GM23338 (cell line): ENCODE results near the gene EFCC1. TPM values are rescaled to one million over a fixed set of nuclear protein-coding genes. Genes with fewer than 3 reads are reported as not detected.

Experiments
- ATAC-seq: fragments of 200-7000 bp; cut with Tn5 transposase; 3 replicates; pipeline ENCODE4 v1.9.1; 2020
- DNase-seq: peaks from one replicate; pipeline ENCODE4 v3.0.0-alpha.2; 2015; ENCODE audit warnings: low spot score
- H2AFZ ChIP-seq: fragments of 200-600 bp; sonication (generic); 2 replicates; pipeline ENCODE4 v1.8.0; 2016; ENCODE audit warnings: antibody characterized with exemption, mild to moderate bottlenecking, moderate library complexity
- H3F3A ChIP-seq: fragments of 200-600 bp; sonication (generic); replicated peaks from 2 replicates; pipeline ENCODE4 v1.8.0; 2017; ENCODE audit warnings: antibody characterized with exemption, mixed run types, low read depth
- H3K27ac ChIP-seq: fragments of 200-600 bp; sonication (generic); 2 replicates; pipeline ENCODE4 v1.6.1; 2016; ENCODE audit warnings: low read depth
- H3K27me3 ChIP-seq: fragments of 200-600 bp; sonication (generic); 2 replicates; pipeline ENCODE4 v1.8.0; 2016; ENCODE audit warnings: mild to moderate bottlenecking, mixed run types, moderate library complexity; ENCODE audit not compliant: insufficient read depth
- H3K36me3 ChIP-seq: fragments of 200-600 bp; sonication (generic); 2 replicates; pipeline ENCODE4 v1.8.0; 2016; ENCODE audit warnings: mild to moderate bottlenecking; ENCODE audit not compliant: insufficient read depth
- H3K4me1 ChIP-seq: fragments of 200-600 bp; sonication (generic); 2 replicates; pipeline ENCODE4 v1.8.0; 2016; ENCODE audit warnings: mild to moderate bottlenecking, moderate library complexity; ENCODE audit not compliant: insufficient read depth
- H3K4me2 ChIP-seq: fragments of 200-600 bp; sonication (generic); 2 replicates; pipeline ENCODE4 v1.7.1; 2017; ENCODE audit warnings: mixed run types
- H3K4me3 ChIP-seq: fragments of 200-600 bp; sonication (generic); 2 replicates; pipeline ENCODE4 v1.6.1; 2016; ENCODE audit warnings: mixed run types
- H3K79me2 ChIP-seq: fragments of 200-600 bp; sonication (generic); replicated peaks from 2 replicates; pipeline ENCODE4 v1.8.0; 2017; ENCODE audit warnings: mild to moderate bottlenecking; ENCODE audit not compliant: insufficient read depth
- H3K9me2 ChIP-seq: fragments of 200-600 bp; sonication (generic); 2 replicates; pipeline ENCODE4 v1.8.0; 2017; ENCODE audit not compliant: insufficient read depth
- H4K20me1 ChIP-seq: fragments of 200-600 bp; sonication (generic); replicated peaks from 2 replicates; pipeline ENCODE4 v1.8.0; 2017; ENCODE audit warnings: mild to moderate bottlenecking; ENCODE audit not compliant: insufficient read depth
- H3K27ac Mint-ChIP-seq: 2 replicates; pipeline ENCODE4 v1.8.0; 2020; ENCODE audit warnings: inconsistent platforms, mild to moderate bottlenecking, moderate library complexity, mixed read lengths
- H3K27me3 Mint-ChIP-seq: 3 replicates; pipeline ENCODE4 v1.8.0; 2022; ENCODE audit warnings: low read depth, mild to moderate bottlenecking, moderate library complexity, mixed read lengths, inconsistent platforms; ENCODE audit not compliant: insufficient read depth, poor library complexity
- H3K36me3 Mint-ChIP-seq: 3 replicates; pipeline ENCODE4 v1.8.0; 2021; ENCODE audit warnings: low read depth, mild to moderate bottlenecking, inconsistent platforms, moderate library complexity, mixed read lengths
- H3K4me1 Mint-ChIP-seq: 3 replicates; pipeline ENCODE4 v1.8.0; 2020; ENCODE audit warnings: mild to moderate bottlenecking, inconsistent platforms, mixed read lengths
- H3K4me3 Mint-ChIP-seq: 3 replicates; pipeline ENCODE4 v1.8.0; 2021; ENCODE audit warnings: moderate library complexity, mild to moderate bottlenecking, inconsistent platforms, mixed read lengths
- H3K9me3 Mint-ChIP-seq: 3 replicates; pipeline ENCODE4 v1.8.0; 2020; ENCODE audit warnings: moderate library complexity, mild to moderate bottlenecking, inconsistent platforms, mixed read lengths
- CREB1 ChIP-seq: fragments of 250-450 bp; sonication (Bioruptor Pico); IDR thresholded peaks from 2 replicates; pipeline ENCODE4 v1.5.0; 2020; ENCODE audit warnings: low read depth, mild to moderate bottlenecking, moderate library complexity
- EZH2 ChIP-seq: fragments of 200-600 bp; sonication (generic); IDR thresholded peaks from one replicate; pipeline ENCODE4 v1.8.0; 2017; ENCODE audit warnings: antibody characterized with exemption, mild to moderate bottlenecking, low read depth; ENCODE audit not compliant: unreplicated experiment
- EZH2phosphoT487 ChIP-seq: fragments of 200-600 bp; sonication (generic); IDR thresholded peaks from one replicate; pipeline ENCODE4 v1.8.1; 2018; ENCODE audit warnings: antibody characterized with exemption; ENCODE audit not compliant: unreplicated experiment
- JUNB ChIP-seq: IDR thresholded peaks from one replicate; pipeline ENCODE4 v1.6.1; 2016; ENCODE audit warnings: antibody characterized with exemption; ENCODE audit not compliant: unreplicated experiment
- NANOG ChIP-seq: IDR thresholded peaks from 2 replicates; pipeline ENCODE4 v1.6.1; 2016; ENCODE audit warnings: antibody characterized with exemption, borderline replicate concordance
- STAT1 ChIP-seq: IDR thresholded peaks from one replicate; pipeline ENCODE4 v1.6.1; 2016; ENCODE audit warnings: antibody characterized with exemption; ENCODE audit not compliant: unreplicated experiment
- ZNF114 ChIP-seq: fragments of 250-450 bp; sonication (Bioruptor Pico); IDR thresholded peaks from 2 replicates; pipeline ENCODE4 v1.5.0; 2020; ENCODE audit warnings: mild to moderate bottlenecking, moderate library complexity
- ZNF331 ChIP-seq: fragments of 250-450 bp; sonication (Bioruptor Pico); IDR thresholded peaks from 2 replicates; pipeline ENCODE4 v1.5.0; 2020; ENCODE audit warnings: low read depth, mild to moderate bottlenecking, moderate library complexity
- polyA plus RNA-seq: library from polyadenylated mRNA; unstranded; fragments of >200 nt; fragmentation: Nextera tagmentation; extraction: Ambion mirVana; gene quantifications from 2 replicates; pipeline ENCODE4 v1.2.1, GENCODE V29; 2016
- total RNA-seq: library from RNA; depleted of rRNA; stranded (reverse); fragments of >200 nt; shearing (Covaris generic); gene quantifications from 2 replicates; pipeline ENCODE4 v1.2.3, GENCODE V29; 2014
- TF ChIP-seq, protein P1 (sequence below): IDR thresholded peaks from 2 replicates; pipeline ENCODE4 v1.6.1; 2016; ENCODE audit warnings: antibody characterized with exemption
- TF ChIP-seq, protein P2 (sequence below), 2 experiments: fragments of 200-600 bp in 1 of 2; sonication (generic) in 1 of 2; conservative IDR thresholded peaks; 2 replicates each; pipeline versions ENCODE4 v1.5.1 to v1.6.1; 2016 to 2017; ENCODE audit warnings: antibody characterized with exemption in 2 of 2, low read depth in 2 of 2, mild to moderate bottlenecking in 2 of 2, moderate library complexity in 1 of 2

Gene EFCC1
- total and polyA plus RNA-seq, 2 experiments from 2014 or later, result not detected

DNA sequence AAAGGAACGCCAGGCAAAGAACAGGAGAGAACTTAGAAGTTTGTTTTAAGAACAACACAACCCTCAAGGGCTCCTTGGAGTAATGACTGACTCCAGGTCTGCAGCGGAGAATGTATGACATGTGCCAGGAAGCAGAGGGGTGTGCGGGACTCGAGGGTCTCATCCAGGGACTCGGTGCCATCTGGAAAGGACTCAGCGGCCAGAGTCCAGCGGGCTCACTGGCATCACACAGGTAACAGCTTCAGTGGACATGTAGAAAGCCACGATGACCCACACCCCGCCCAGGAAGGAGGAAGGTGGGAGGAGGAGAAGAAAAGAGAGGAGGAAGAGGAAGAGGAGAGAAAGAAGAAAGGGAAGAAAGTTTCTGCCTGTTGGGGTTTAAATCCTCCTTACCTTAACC is 80.9 kb downstream of the EFCC1 start (continued):
- no peak for TF ChIP-seq EZH2phosphoT487
- TF ChIP-seq NANOG, result no peak
- TF ChIP-seq JUNB, result no peak
- TF ChIP-seq ZNF331 (CRISPR knock-in tag), result no peak
- no peak for TF ChIP-seq STAT1
- no peak for TF ChIP-seq CREB1 (CRISPR knock-in tag)

DNA sequence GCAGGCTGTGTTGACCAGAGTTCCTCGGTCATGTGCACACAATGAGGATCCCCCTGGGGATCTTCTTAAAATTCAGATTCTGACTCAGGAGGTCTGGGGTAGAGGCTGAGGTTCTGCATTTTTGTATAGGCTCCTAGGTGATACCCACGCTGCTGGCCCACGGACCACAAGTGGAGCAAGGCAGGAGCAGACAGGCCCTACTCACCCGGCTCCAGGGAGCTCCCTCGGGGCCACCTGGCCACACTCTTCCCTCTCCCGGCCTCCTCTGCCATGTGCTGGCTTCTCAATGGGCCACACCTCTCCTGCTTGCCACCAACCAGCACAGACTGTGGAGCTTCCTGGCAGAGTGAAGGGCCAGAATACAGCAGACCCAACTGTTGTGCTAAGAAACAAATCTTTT is 83.4 kb downstream of the EFCC1 start:
- Histone ChIP-seq H3K79me2 (no peaks in the 10 kb centered on the region), H2AFZ (no peak overlapping the region), H3K27ac (no peak overlapping the region), H4K20me1 (no peaks in the 10 kb centered on the region), H3K36me3 (no peaks in the 10 kb centered on the region), H3K9me2 (no peaks in the 10 kb centered on the region), H3K4me1 (no peaks in the 10 kb centered on the region), H3K4me3 (no peak overlapping the region), H3K27me3 (no peaks in the 10 kb centered on the region), H3F3A (no peaks in the 10 kb centered on the region), H3K4me2 (no peak overlapping the region)
- Mint-ChIP-seq H3K4me1 (no peaks in the 10 kb centered on the region), H3K27me3 (peaks cover 6% of the 10 kb centered on the region), H3K9me3 (no peaks in the 10 kb centered on the region), H3K36me3 (no peaks in the 10 kb centered on the region), H3K27ac (no peak overlapping the region), H3K4me3 (no peak overlapping the region)
- TF ChIP-seq ZNF331 (CRISPR knock-in tag) (no peak), NANOG (no peak), EZH2 (no peak)
- DNase-seq (no peak), ATAC-seq (no peak)

DNA sequence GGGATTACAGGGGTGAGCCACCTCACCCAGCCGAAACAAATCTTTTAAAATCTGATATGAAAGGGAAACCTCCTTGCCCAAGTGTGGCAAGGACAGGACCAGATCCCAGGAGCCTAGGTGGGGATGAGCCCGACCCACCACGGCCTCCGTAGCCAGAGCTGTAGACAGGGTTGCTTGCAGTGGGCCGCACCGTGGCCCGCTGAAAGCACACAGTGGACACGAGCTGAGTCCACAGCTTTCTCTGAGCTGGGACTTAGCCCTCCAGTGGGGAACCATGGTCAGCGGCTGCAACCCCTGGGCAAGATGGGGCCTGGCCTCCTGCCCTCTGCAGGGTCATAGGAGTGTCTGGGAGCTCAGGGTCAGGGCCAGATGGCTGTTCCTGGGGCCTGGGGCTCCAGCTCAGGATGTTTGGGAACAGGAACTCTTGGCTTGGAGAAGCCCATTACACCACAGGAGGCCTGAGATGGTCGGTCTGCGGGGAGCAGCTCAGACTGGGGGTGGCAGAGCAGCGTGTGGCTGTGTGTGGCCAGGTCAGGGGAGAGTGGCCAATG is 84.1 kb downstream of the EFCC1 start:
- Histone ChIP-seq H3K27ac (no peak overlapping the region), H4K20me1 (no peaks in the 10 kb centered on the region), H3K79me2 (no peaks in the 10 kb centered on the region), H3K9me2 (no peaks in the 10 kb centered on the region), H3K4me2 (no peak overlapping the region), H3K36me3 (no peaks in the 10 kb centered on the region), H2AFZ (no peak overlapping the region), H3K4me1 (no peaks in the 10 kb centered on the region), H3F3A (no peaks in the 10 kb centered on the region), H3K27me3 (no peaks in the 10 kb centered on the region), H3K4me3 (no peak overlapping the region)
- no peaks in the 10 kb centered on the region for H3K4me1 Mint-ChIP-seq
- DNase-seq, result no peak
- peak overlapping the region; percentile 69 for H3K27ac Mint-ChIP-seq
- ATAC-seq, result no peak
- H3K27me3 Mint-ChIP-seq, result peaks cover 6% of the 10 kb centered on the region
- no peaks in the 10 kb centered on the region for H3K9me3 Mint-ChIP-seq
- no peak overlapping the region for H3K4me3 Mint-ChIP-seq
- no peaks in the 10 kb centered on the region for H3K36me3 Mint-ChIP-seq
- TF ChIP-seq EZH2 (no peak), NANOG (no peak), ZNF114 (no peak), JUNB (no peak), ZNF331 (CRISPR knock-in tag) (no peak), STAT1 (no peak), EZH2phosphoT487 (no peak), CREB1 (CRISPR knock-in tag) (no peak)
- TF ChIP-seq, protein P1, sequence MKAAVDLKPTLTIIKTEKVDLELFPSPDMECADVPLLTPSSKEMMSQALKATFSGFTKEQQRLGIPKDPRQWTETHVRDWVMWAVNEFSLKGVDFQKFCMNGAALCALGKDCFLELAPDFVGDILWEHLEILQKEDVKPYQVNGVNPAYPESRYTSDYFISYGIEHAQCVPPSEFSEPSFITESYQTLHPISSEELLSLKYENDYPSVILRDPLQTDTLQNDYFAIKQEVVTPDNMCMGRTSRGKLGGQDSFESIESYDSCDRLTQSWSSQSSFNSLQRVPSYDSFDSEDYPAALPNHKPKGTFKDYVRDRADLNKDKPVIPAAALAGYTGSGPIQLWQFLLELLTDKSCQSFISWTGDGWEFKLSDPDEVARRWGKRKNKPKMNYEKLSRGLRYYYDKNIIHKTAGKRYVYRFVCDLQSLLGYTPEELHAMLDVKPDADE, result no peak
- TF ChIP-seq, protein P2, sequence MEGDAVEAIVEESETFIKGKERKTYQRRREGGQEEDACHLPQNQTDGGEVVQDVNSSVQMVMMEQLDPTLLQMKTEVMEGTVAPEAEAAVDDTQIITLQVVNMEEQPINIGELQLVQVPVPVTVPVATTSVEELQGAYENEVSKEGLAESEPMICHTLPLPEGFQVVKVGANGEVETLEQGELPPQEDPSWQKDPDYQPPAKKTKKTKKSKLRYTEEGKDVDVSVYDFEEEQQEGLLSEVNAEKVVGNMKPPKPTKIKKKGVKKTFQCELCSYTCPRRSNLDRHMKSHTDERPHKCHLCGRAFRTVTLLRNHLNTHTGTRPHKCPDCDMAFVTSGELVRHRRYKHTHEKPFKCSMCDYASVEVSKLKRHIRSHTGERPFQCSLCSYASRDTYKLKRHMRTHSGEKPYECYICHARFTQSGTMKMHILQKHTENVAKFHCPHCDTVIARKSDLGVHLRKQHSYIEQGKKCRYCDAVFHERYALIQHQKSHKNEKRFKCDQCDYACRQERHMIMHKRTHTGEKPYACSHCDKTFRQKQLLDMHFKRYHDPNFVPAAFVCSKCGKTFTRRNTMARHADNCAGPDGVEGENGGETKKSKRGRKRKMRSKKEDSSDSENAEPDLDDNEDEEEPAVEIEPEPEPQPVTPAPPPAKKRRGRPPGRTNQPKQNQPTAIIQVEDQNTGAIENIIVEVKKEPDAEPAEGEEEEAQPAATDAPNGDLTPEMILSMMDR (conservative IDR thresholded peaks at IDR 0.05; ENCODE audit: low read depth in 2 of 2), result no peak
